ENCODE results near the gene MCRIP2. TPM values are rescaled to one million over a fixed set of nuclear protein-coding genes. Genes with fewer than 3 reads are reported as not detected.

The MCRIP2 gene
- total RNA-seq, 1 donor from 2014 or later = 20.9 TPM

- Mint-ChIP-seq H3K27ac (ENCODE audit: unreplicated experiment) (no peak overlapping the region), H3K4me3 (ENCODE audit: unreplicated experiment) (peak overlapping the region; percentile 57), H3K36me3 (ENCODE audit: low read depth, unreplicated experiment) (no peaks in the 10 kb centered on the region), H3K9me3 (ENCODE audit: unreplicated experiment) (no peaks in the 10 kb centered on the region), H3K4me1 (ENCODE audit: low read depth, unreplicated experiment) (no peaks in the 10 kb centered on the region), H3K27me3 (ENCODE audit: low read depth, unreplicated experiment) (no peaks in the 10 kb centered on the region)
- H3K4me1 ChIP-seq (ENCODE audit: insufficient read depth, low read length) = peaks cover 11% of the 10 kb centered on the region
- no peak overlapping the region for H3K4me2 ChIP-seq (ENCODE audit: low read length)
- H3K9me3 ChIP-seq (ENCODE audit: insufficient read depth, low read depth, low read length) = no peaks in the 10 kb centered on the region
- peaks cover 15% of the 10 kb centered on the region for H3K79me2 ChIP-seq (ENCODE audit: insufficient read depth, low read length)
- no peak overlapping the region for H2AFZ ChIP-seq (ENCODE audit: low read depth, low read length)
- DNase-seq (ENCODE audit: low read depth) (no peak), FAIRE-seq (no peak)
- H3K4me3 ChIP-seq (ENCODE audit: insufficient read depth, low read depth, low read length) = no peak overlapping the region
- H3K27me3 ChIP-seq (ENCODE audit: insufficient read depth, low read length) = no peaks in the 10 kb centered on the region
- H4K20me1 ChIP-seq (ENCODE audit: insufficient read depth, low read length) = peaks cover 14% of the 10 kb centered on the region
- H3K27ac ChIP-seq (ENCODE audit: low read depth, low read length) = no peak overlapping the region
- TF ChIP-seq EZH2 (IDR thresholded peaks at IDR 0.05; ENCODE audit: insufficient read depth, low read length) = no peak
- no peak for TF ChIP-seq CTCF (IDR thresholded peaks at IDR 0.05; ENCODE audit: insufficient read depth, low read depth, low read length)
- H3K36me3 ChIP-seq (ENCODE audit: insufficient read depth, low read length) = no peaks in the 10 kb centered on the region
- H3K9ac ChIP-seq (ENCODE audit: low read length) = no peak overlapping the region
These were observed 7.5 kb upstream of the MCRIP2 start for GRCh38 chr16:634051-634670.

- H3K27me3 ChIP-seq (ENCODE audit: insufficient read depth, low read length) = no peaks in the 10 kb centered on the region
- no peaks in the 10 kb centered on the region for H3K36me3 Mint-ChIP-seq (ENCODE audit: low read depth, unreplicated experiment)
- FAIRE-seq (no peak), DNase-seq (ENCODE audit: low read depth) (no peak)
- H3K4me1 ChIP-seq (ENCODE audit: insufficient read depth, low read length) = peaks cover 11% of the 10 kb centered on the region
- H3K4me3 Mint-ChIP-seq (ENCODE audit: unreplicated experiment) = peak overlapping the region; percentile 57
- no peak overlapping the region for H3K27ac Mint-ChIP-seq (ENCODE audit: unreplicated experiment)
- peaks cover 14% of the 10 kb centered on the region for H4K20me1 ChIP-seq (ENCODE audit: insufficient read depth, low read length)
- H3K9me3 Mint-ChIP-seq (ENCODE audit: unreplicated experiment) = no peaks in the 10 kb centered on the region
- no peak overlapping the region for H3K27ac ChIP-seq (ENCODE audit: low read depth, low read length)
- H3K4me1 Mint-ChIP-seq (ENCODE audit: low read depth, unreplicated experiment) = no peaks in the 10 kb centered on the region
- H3K79me2 ChIP-seq (ENCODE audit: insufficient read depth, low read length) = peaks cover 15% of the 10 kb centered on the region
- peak overlapping the region; percentile 80 for H3K4me3 ChIP-seq (ENCODE audit: insufficient read depth, low read depth, low read length)
- peak overlapping the region; percentile 81 for H3K9ac ChIP-seq (ENCODE audit: low read length)
- H3K4me2 ChIP-seq (ENCODE audit: low read length) = peak overlapping the region; percentile 90
- no peaks in the 10 kb centered on the region for H3K27me3 Mint-ChIP-seq (ENCODE audit: low read depth, unreplicated experiment)
- H2AFZ ChIP-seq (ENCODE audit: low read depth, low read length) = no peak overlapping the region
- TF ChIP-seq CTCF (IDR thresholded peaks at IDR 0.05; ENCODE audit: insufficient read depth, low read depth, low read length) (no peak), EZH2 (IDR thresholded peaks at IDR 0.05; ENCODE audit: insufficient read depth, low read length) (no peak)
- H3K36me3 ChIP-seq (ENCODE audit: insufficient read depth, low read length) = no peaks in the 10 kb centered on the region
- H3K9me3 ChIP-seq (ENCODE audit: insufficient read depth, low read depth, low read length) = no peaks in the 10 kb centered on the region
These were observed 6.6 kb upstream of the MCRIP2 start for GRCh38 chr16:634996-635395.

GRCh38 chr16:635573-636205, 5.9 kb upstream of the MCRIP2 start:
- peak overlapping the region; percentile 81 for H3K27ac ChIP-seq (ENCODE audit: low read depth, low read length)
- H3K79me2 ChIP-seq (ENCODE audit: insufficient read depth, low read length) = peaks cover 15% of the 10 kb centered on the region
- peak overlapping the region; percentile 81 for H3K9ac ChIP-seq (ENCODE audit: low read length)
- H3K27me3 ChIP-seq (ENCODE audit: insufficient read depth, low read length) = no peaks in the 10 kb centered on the region
- Mint-ChIP-seq H3K36me3 (ENCODE audit: low read depth, unreplicated experiment) (no peaks in the 10 kb centered on the region), H3K4me3 (ENCODE audit: unreplicated experiment) (peak overlapping the region; percentile 75), H3K27me3 (ENCODE audit: low read depth, unreplicated experiment) (no peaks in the 10 kb centered on the region), H3K27ac (ENCODE audit: unreplicated experiment) (no peak overlapping the region), H3K4me1 (ENCODE audit: low read depth, unreplicated experiment) (no peaks in the 10 kb centered on the region), H3K9me3 (ENCODE audit: unreplicated experiment) (no peaks in the 10 kb centered on the region)
- TF ChIP-seq CTCF (IDR thresholded peaks at IDR 0.05; ENCODE audit: insufficient read depth, low read depth, low read length) = no peak
- TF ChIP-seq EZH2 (IDR thresholded peaks at IDR 0.05; ENCODE audit: insufficient read depth, low read length) = no peak
- H3K4me1 ChIP-seq (ENCODE audit: insufficient read depth, low read length) = peaks cover 10% of the 10 kb centered on the region
- no peak for FAIRE-seq
- H2AFZ ChIP-seq (ENCODE audit: low read depth, low read length) = peak overlapping the region; percentile 93
- H4K20me1 ChIP-seq (ENCODE audit: insufficient read depth, low read length) = peaks cover 14% of the 10 kb centered on the region
- H3K9me3 ChIP-seq (ENCODE audit: insufficient read depth, low read depth, low read length) = no peaks in the 10 kb centered on the region
- no peaks in the 10 kb centered on the region for H3K36me3 ChIP-seq (ENCODE audit: insufficient read depth, low read length)
- no peak for DNase-seq (ENCODE audit: low read depth)
- peak overlapping the region; percentile 90 for H3K4me2 ChIP-seq (ENCODE audit: low read length)
- peak overlapping the region; percentile 80 for H3K4me3 ChIP-seq (ENCODE audit: insufficient read depth, low read depth, low read length)

Data from astrocyte (in vitro differentiated cells and primary cell).